ENCODE results near the gene TAS2R20.
"Not testable (repeated sequence)": the region's sequence is repeated elsewhere in the genome, so short reads cannot be mapped to it uniquely, and the experiment has no call there.

TAS2R20 gene, protein sequence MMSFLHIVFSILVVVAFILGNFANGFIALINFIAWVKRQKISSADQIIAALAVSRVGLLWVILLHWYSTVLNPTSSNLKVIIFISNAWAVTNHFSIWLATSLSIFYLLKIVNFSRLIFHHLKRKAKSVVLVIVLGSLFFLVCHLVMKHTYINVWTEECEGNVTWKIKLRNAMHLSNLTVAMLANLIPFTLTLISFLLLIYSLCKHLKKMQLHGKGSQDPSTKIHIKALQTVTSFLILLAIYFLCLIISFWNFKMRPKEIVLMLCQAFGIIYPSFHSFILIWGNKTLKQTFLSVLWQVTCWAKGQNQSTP

DNA sequence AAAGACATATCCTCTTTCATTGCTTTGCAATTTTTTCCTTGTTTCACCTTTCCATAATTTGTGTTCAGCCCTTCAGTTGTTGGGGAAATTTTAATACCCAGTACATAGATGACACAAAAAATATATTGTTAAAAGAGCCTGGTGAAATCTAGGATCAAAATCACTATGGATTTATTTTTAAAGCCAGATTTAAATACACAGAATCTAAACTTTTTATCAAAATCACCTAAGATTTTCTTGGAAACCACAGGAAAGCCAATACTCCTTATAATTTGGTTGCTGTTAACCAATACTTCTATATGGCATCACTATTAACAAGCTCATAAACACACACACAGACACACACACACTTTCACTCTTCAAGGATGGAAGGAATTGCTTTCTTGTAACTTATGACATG lies at the start of gene TAS2R20:
Gene TAS2R20 (minus strand): TSS at position 101 of the 400 bp plus-strand sequence. CDS start 429 bp downstream, outside the sequence.
- DNase-seq: no peak

DNA sequence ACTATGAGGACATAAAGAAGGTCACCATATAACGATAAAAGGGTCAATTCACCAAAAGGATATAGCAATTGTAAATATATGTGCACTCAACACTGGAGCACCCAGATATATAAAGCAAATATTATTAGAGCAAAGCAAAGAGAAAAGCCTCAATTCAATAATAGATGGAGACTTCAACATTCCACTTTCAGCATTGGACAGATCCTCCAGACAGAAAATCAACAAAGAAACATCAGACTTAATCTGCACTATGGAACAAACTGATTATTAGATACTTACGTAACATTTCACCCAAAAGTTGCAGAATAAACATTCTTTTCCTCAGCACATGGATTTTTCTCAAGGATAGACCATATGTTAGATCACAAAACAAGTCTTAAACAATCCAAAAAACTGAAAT lies 43.3 kb upstream of the TAS2R20 start:
- DNase-seq: not testable (repeated sequence)

DNA sequence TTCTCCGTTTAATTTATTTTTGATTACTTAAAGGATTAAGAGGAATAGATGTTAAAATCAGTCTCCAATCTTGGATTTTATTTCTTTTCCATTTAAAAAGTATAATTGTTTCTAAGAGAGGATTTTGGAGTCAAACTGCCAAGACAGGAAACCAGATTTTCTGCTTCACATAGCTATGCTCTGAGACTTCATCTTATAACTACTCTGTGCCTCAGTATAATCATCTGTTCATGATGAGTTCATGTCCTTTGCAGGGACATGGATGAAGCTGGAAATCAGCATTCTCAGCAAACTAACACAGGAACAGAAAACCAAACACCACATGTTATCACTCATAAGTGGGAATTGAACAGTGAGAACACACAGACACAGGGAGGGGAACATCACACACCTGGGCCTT lies 42.1 kb upstream of the TAS2R20 start:
- no peak for DNase-seq

DNA sequence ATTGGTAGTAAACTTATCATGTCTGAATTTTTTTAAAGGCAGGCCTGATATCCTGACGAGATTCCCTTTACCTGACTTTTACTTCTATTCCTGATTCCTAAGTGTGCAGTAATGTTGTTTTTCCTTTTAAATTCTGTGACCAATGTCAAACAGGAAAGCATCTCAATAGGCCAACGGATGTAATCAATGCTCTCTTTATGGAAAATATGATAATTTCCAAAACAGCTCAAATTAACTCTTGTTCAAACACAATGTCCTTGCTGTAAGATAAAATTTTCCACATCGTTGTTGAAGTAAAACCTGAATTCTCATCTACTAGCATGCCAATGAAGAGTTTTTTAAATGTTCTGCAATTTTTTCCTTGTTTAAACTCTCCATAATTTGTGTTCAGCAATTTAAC lies 41.1 kb upstream of the TAS2R20 start:
- no peak for DNase-seq

DNA sequence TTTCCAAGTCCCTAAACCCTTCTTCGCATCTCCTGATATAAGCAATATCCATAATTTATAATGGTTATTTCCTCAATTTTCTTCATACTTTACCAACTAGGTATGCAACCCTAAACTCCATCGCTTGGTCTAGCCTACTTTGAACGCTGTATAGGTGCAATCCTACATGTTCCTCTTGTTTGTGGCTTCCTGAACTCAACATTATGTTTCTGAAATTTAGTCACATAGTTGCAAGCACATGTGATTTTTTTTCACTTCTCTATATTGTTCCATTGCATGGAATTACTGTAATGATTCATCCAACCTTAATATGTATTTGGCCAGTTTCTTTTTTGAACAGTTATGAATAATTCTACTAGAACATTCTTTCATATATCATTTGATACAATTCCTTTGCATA lies 35.9 kb upstream of the TAS2R20 start:
- not testable (repeated sequence) for DNase-seq

DNA sequence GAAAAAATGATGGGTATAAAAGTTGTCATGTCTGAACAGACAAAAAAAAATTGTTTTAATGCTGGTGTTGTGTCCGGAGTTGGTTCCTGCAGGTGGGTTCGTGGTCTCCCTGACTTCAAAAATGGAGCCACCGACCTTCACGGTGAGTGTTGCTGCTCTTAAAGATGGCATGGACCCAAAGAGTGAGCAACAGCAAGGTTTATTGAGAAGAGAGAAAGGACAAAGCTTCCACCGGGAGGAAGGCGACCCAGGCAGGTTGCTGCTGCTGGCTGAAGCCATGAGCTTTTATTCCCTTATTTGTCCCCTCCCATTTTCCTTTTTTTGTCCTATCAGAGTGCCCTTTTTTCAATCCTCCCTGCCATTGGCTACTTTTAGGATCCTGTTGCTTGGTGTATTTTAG lies 33.2 kb upstream of the TAS2R20 start, which contains the start of gene TAS2R31:
Gene TAS2R31 (minus strand): TSS at position 101 of the 400 bp plus-strand sequence. CDS start 72 bp downstream, at position 29.
- no peak for DNase-seq

DNA sequence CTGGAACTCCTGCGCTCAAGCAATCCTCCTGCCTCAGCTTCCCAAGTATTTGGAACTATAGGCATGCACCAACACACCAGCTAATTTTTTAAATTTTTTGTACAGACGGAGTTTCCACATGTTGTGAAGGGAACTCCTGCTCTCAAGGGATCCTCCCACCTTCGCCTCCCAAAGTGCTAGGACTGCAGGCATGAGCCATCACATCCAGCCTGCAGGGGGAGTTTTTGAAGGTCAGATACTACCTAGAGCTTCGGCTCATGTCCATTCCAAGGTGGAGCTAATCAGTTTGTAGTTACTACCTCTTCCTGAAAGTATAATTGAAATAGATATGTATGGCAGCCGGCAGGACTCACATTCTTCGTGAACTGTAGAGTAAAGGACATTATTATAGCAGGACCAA lies 28.0 kb upstream of the TAS2R20 start:
- DNase-seq: no peak

DNA sequence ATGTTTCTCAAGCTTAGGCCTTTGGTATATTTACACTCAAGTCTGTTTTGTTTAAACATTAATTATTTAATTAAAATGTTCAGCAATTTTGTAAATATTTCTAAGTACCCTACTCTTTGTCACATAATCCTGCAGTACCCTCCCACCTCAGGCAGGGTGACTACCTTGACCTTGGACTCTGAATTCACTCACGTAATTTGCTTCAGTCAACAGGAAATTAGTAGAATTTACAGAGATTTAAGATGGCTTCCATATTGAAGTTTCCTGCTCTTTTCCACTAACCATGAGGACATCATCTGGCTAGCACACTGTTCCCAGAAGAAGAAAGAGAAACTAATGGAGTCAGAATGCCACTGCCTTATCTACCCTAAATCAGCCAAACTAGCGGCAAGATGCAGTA lies 25.3 kb upstream of the TAS2R20 start:
- no peak for DNase-seq

DNA sequence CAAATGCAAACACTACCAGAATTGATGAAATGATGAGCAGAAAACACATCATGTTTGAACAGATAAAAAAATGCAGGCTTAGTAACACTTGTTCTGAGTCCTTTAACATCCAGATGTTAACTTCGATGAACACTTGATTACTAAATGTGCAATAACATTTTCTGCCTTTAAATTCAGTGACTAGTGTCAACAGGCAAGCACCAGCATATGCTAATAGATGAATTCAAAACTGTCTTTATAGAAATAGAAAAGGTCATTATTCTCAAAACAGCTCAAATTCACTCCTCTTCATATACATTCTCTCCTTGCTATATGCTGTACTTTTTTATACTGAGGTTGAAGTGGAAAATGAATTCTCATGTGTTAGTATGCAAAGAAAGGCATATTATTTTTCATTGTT lies 24.4 kb upstream of the TAS2R20 start, which contains the start of gene TAS2R19:
Gene TAS2R19 (minus strand): TSS at position 101 of the 400 bp plus-strand sequence. CDS start 49 bp downstream, at position 52.
- DNase-seq: no peak

DNA sequence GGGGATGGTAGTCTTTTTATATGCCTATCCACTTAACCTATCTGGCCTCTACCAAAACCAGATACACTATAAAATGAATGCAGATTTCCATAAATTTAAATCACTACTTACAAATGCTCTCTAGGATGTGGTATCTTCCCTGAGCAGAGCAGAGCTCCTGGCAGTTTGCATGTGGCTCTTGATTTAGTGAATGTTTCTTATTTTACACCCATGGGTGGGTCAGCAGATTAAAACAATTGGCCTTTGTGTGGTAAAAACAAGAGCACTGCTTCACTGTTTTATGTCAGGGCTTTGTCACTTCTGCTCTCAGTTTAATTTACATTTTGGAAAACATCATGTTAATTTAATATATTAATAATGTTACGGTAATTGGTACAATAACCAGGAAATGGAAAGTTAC lies 18.8 kb upstream of the TAS2R20 start:
- no peak for DNase-seq

DNA sequence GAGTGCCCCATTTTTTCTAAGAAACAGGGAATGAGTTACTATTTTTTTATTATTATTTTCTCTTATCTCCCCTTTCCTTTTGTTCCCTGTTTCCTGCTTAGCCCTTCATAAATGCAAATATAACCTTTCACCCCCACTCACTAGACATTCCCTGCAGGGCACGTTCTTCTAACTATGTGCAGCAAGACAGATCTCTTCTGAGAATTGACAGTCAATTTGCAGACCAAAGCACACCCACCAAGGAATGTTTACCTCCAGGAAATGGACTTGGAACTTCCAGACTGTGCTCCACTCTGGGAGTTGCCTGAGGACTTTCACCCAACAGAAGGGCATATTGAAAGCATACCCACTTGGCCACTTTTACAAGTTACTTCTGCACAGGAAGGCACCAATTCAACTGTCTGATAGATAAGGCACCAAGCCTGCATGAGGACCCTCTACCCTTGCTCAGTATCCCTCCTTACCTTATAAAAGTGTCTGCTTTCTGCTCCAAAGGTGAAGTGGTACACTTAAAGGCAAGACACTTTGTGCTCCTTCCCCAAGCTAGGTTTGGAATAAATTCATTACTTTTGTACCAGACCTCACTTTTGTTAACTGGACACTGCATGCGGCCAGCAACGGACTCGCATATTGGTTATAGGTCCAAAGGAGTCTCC lies 17.8 kb upstream of the TAS2R20 start:
- DNase-seq: no peak

DNA sequence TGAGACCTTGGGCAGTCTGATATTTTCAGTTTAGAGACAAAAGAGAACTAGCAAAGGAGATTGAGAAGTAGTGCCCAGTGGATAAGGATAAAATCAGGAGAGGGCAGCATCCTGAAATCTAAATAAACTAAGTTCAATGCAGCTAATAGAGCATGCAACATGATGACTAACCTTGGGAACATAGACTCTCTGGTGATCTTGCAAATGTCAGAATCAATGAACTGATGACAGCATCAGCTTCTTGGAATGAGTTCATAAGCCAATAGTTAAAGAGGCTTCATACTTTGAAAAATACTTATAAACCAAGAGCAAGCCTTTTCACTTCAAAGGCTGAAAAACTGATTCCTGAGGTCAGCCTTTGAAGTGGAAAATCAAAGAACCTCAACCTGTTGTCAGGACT lies 16.1 kb upstream of the TAS2R20 start:
- no peak for DNase-seq

DNA sequence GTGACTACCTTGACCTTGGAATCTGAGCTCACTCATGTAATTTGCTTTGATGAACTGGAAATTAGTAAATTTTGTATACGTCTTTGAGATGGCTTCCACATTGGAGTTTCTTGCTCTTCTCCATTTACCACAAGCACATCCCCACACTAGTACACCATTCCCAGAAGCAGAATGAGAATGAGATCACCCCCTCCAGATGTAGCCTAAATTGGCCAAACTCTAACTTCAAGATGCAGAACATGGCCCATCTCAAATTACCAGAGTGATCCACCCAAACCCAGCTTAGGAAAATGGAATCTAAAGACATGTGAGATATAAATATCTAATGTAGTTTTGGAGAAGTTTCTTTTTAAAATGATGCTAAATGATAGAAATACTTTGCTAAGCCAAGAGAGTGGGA lies 9.5 kb upstream of the TAS2R20 start:
- no peak for DNase-seq

DNA sequence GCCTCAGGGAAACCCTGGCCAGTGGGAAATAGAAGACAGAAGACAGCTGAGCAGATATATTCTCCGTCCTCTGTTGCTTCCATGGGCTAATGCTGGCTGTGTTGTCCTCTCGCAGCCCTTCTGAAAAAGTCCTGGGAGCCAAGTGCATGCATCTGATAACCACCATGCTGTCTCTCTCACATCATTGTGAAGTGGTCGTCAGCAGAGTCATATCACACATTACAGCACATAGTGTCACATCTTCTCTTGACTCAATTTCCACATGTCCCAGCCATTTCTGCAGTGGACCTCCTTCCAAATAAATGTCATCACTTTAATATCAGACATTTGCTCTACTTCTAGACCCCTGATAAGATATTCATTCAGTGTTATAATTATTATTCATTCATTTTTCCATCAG lies 3.8 kb downstream of the TAS2R20 start:
- no peak for DNase-seq

DNA sequence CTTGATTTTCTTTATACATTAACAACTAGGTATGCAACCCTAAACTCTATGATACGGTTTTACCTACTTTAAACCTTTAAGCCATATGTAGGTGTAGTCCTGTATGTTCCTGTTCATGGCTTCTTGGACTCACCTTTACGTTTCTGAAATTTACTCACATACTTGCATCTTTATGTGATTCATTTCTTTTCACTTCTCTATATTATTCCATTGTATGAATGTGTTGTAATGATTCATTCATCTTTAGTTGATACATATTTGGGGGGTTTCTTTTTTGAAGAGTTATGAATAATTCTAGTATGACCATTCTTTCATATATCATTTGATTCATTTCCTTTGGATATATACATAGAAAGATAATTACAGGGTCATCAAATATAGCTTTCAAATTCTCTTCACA lies 9.0 kb downstream of the TAS2R20 start:
- DNase-seq: no peak

DNA sequence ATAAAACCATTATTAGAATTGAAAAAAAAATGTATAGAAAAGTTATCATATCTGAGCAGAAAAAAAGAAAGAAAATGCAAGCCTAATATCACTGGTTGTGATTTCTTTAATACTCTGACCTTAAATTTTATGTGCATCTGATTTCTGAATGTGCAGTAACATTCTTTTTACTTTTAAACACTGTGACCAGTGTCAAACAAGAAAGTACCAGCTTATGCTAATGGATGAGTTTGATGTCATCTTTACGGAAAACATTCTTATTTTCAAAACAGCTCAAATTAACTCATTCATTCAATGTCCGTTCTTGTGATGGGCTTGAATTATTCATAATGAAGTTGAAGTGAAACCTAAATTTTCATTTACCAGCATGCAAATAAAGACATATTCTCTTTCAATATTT lies 11.3 kb downstream of the TAS2R20 start, which contains the start of gene TAS2R50:
Gene TAS2R50 (minus strand): TSS at position 101 of the 400 bp plus-strand sequence. CDS start 52 bp downstream, at position 49.
- no peak for DNase-seq

DNA sequence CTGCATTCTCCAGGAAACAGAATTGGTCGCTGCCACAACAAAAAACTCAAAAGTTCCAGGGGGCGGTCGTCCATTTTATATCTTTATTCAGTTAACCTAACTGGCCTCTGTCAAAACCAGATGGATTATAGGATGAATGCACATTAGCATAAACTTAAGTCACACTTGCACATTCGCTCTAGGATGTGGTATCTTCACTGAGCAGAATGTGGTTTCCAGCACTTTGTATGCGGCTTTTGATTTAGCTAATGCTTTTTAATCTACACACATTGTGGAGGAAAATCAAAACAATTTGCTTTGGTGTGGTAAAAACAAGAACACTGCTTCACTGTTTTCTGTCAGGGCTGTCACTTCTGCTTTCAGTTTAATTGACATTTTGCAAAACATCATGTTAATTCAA lies 15.9 kb downstream of the TAS2R20 start:
- DNase-seq: no peak

DNA sequence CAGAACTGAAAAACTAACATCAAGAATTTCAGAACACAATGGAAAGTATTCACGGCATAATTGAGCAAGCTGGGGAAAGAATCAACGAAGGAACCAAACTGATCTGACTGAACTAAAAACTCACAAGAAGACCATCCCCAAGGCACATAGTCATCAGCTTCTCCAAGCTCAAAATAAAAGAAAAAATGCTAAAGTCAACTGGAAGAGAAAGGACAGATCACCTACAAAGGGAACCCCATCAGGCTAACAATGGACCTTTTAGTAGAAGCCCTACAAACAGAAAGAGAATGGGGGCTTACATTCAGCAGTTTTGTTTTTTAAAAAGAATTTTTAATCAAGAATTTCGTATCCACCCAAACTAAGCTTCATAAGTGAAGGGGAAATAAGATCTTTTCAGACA lies 23.1 kb downstream of the TAS2R20 start:
- DNase-seq: no peak

DNA sequence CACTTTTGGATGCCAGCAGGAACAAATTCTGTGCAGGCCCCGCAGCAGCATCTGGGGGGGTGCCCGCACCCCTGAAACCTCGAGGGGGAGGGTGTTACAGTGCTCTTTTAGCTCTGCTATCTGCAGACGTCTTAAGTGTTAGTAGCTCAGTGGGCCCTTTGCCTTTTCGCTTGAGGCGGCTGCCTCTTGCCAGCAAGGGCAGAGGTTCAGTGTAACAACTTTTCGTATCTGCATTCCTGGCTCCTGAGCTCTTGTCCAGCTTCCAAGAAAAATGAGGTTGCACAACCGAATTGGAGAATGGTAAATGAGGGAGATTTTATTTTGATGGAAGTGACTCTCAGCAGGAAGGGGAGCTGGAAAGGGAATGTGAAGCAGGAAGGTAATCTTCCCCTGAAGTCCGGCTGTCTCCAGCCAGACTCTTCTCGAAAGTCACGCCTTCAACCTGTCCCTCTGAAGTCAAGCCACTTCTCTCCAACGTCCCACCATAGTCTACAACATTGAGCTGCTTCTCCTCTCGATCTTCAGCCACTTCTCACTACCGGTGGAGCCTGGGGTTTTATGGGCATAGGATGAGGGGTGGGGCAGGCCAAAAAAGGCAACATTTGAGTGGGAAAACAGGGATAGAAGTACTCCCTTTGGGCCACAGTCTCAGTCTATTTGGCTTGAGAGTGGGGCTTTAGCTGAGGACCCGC lies 29.2 kb downstream of the TAS2R20 start:
- no peak for DNase-seq

DNA sequence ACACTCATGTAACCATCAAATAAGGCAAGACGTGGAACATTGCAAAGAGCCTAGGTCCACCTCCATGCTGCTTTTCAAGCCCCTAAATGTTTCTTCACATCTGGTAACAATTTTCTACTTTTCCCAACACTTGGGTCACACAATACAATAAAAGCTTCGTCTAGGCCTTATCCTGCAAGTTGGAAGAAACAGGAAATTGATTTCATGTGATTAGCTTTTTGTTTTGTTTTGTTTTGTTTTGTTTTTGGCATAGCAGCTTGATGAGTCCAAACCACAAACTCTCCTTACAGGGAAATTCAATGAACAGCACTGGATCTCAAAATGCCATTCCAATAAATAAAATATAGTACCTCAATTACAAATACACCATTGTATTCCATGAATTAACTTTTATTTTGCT lies 30.7 kb downstream of the TAS2R20 start:
- no peak for DNase-seq

DNA sequence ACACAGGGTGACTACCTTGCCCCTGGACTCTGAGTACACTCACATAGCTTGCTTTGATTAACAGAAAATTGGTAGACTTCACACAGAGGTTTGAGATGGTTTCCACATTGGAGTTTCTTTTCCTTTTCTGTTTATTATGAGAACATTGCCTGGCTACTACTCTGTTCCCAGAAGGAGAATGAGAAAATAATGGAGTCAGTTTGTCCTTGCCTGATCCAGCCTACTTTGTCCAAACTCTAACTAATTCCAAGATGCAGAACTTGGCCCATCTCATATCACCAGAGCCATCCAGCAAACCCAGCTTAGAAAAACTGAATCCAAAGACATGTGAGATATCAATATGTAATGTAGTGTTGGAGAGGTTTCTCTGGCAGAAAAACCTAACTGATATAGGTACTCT lies 31.8 kb downstream of the TAS2R20 start:
- no peak for DNase-seq

DNA sequence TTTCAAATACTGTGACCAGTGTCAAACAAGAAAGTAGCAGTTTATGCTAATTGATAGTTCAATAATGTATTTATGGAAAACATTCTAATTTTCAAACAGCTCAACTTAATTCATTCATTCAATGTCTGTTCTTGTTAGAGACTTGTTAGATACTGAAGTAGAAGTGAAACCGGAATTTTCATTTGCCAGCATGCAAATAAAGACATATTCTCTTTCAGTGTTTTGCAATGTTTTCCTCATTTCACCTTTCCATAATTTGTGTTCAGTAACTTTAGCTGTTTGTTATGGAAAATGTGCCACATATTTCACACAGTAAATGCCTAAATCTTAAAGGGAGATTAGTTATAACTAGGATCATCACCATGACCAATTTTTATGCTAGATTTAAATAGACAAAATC lies 32.6 kb downstream of the TAS2R20 start:
- no peak for DNase-seq

DNA sequence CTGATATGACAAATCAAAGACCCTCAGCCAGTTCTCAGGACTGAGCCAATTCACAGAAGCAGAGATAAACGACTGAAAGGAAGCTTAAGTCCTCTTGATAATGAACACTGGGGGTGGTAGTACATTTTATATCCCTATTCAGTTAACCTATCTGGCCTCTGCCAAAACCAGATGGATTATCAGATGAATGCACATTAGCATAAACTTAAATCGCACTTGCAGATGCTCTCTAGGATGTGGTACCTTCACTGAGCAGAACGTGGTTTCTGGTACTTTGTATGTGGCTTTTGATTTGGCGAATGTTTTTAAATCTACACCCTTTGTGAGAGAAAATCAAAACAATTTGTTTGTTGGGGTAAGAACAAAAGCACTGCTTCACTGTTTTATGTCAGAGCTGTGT lies 37.9 kb downstream of the TAS2R20 start:
- DNase-seq: no peak

DNA sequence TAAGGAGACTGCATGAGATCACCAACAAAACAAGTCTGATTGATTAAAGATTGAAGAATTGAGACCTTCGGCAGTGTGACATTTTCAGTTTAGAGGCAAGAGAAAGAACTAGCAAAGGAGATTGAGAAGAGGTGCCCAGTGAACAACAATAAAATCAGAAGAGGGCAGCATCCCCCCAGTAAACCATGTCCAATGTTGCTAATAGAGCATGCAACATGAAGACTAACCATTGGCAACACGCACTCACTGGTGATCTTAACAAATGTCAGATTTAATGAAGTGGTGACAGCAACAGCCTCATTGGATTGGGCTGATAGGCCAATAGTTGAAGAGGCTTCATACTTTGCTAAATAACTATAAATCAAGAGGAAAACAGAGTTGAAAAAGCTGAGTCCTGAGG lies 38.3 kb downstream of the TAS2R20 start:
- DNase-seq: no peak
